ENCODE data around the gene CDYL.

The CDYL gene

DNA sequence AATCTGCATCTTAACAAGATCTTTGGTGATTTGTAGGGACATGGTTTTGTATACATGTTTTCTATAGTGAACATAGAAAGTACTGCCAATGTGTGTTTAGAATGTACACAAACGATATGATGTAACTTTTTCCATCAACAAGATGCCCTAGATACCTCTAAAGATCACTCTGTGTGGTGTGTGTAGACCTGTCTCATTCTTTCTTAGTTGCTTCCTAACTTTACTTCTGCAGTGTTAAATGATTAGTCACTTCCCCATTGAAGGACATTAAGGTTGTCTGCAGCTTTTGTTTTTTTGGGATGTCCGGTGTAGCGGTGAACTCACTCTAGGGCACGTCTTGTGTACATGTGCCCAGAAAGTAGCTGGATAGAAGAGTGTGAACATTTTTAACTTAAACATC is 35.9 kb downstream of the CDYL start:
- H3K27ac ChIP-seq = no peak overlapping the region

DNA sequence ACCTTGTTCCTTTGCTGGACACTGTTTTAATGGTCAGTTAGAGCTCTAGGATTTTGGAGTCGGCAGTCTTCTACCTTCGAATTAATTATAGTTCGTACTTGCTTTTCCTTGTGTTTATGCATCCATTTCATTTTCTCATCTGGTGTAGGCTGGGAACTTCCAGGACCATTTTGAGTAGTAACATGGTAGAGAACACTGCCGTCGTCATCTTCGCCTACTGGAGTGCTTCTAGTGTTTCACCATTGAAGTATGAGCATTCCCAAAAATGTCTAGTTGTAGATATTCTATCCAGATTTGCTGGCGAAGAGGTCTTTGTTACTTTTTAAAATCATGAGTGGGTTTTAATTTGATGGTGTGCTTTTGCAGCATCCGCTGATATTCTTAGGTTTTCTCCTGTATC is 36.9 kb downstream of the CDYL start:
- no peak overlapping the region for H3K27ac ChIP-seq
- TF ChIP-seq, protein P1, sequence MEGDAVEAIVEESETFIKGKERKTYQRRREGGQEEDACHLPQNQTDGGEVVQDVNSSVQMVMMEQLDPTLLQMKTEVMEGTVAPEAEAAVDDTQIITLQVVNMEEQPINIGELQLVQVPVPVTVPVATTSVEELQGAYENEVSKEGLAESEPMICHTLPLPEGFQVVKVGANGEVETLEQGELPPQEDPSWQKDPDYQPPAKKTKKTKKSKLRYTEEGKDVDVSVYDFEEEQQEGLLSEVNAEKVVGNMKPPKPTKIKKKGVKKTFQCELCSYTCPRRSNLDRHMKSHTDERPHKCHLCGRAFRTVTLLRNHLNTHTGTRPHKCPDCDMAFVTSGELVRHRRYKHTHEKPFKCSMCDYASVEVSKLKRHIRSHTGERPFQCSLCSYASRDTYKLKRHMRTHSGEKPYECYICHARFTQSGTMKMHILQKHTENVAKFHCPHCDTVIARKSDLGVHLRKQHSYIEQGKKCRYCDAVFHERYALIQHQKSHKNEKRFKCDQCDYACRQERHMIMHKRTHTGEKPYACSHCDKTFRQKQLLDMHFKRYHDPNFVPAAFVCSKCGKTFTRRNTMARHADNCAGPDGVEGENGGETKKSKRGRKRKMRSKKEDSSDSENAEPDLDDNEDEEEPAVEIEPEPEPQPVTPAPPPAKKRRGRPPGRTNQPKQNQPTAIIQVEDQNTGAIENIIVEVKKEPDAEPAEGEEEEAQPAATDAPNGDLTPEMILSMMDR (conservative IDR thresholded peaks at IDR 0.05) = no peak

More for the DNA sequence above, 35.9 kb downstream of the CDYL start:
- TF ChIP-seq, protein P1 (conservative IDR thresholded peaks at IDR 0.05) = no peak

DNA sequence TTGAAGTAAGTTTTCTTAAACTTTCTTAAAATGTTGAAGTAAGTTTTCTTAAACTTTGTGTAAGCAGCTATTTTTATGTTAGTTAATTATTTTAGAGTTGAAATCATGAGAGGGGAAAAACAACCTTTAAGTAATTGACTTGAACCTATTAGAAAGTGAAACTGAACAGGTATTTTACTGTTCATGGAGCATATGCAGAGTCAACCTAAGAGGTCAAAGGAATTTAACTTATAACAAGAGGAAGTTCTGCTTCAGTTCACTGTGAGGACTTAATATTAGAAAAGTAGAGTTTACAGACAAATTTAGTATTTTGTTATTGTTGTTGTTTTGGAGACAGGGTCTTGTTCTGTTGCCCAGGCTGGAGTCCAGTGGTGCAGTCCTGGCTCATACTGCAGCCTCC is 38.0 kb downstream of the CDYL start:
- H3K27ac ChIP-seq = no peak overlapping the region
- TF ChIP-seq, protein P1 (conservative IDR thresholded peaks at IDR 0.05) = no peak

DNA sequence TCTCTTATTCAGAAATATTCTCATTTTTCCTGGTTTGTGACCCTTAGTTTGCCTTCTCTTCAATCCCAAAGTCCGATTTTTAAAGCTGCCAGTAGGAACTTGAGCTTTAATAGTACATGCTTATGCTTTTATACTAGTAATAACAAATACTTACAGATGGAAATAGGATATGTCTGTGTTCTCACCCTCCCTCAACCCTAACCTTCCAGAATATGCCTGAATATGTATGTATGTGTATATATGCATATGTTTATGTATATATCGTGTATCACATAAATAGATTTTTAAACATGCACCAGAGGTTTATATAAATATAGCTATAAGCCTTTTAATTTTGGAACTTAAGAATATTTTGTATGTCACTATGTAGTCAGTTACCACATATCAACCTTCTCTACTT is 38.8 kb downstream of the CDYL start:
- TF ChIP-seq, protein P1 (conservative IDR thresholded peaks at IDR 0.05) = no peak
- H3K27ac ChIP-seq = no peak overlapping the region

DNA sequence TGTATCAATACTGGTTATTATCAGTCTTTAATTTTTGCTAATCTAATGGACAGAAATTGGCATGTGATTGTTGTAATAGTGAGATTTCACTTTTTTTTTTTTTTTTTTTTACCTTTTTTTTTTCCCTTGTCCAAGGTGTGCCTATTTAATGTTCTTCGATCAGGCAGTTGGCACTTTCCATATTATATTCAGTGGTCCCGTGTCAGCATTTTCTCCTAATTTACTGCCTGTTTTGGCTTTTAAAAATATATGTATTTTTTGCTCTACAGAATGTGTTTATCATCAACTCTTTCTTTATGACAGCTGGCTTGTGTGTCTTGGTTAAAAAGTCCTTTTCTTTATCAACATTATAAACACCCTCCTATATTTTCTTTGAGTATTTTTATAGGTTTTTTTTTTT is 39.4 kb downstream of the CDYL start:
- TF ChIP-seq, protein P1 (conservative IDR thresholded peaks at IDR 0.05) = no peak
- H3K27ac ChIP-seq = no peak overlapping the region

DNA sequence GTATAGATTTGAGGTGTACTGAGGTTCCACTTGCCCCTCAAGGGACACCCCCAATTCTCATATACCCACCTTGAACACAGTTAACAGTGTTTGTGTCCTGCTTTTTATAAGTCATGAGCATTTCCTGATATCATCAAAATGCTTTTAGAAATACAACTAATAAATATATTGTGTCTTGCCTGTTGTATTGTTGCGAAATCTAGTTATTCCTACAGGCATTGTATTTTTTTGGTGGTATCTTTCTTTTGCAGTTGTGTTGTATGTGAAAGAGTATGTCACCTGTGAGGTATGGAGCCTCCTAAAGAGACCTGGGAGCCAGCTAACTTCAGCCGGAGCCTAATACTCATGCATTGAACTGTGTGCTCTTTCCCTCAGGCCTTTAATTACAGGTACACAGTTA is 40.7 kb downstream of the CDYL start:
- H3K27ac ChIP-seq = no peak overlapping the region
- TF ChIP-seq, protein P1 (conservative IDR thresholded peaks at IDR 0.05) = no peak

DNA sequence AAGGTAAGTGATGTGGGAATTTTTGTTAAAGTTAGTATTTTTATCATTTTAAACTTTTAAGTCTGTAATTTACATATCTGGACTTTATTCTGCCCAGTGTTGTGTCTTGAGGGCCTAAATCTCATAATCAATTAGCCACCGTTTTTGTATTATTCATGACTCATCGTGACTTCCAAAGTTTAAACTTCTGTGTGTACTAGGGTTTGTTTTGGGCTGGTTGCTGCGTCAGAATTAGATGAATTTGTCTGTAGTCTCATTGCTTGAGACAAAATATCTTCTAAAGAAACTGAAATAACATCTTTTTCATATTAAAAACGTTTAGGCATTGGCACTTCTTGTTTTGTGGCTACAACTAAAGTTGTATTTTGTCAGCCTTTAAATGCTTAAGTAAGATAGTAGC is 41.3 kb downstream of the CDYL start:
- no peak overlapping the region for H3K27ac ChIP-seq
- TF ChIP-seq, protein P1 (conservative IDR thresholded peaks at IDR 0.05) = no peak
